AG08396 (cell line): ENCODE measurements around the gene DYNC1H1.
A peak's percentile ranks its signal among the peaks of the same experiment; 100 is the strongest.
"Not testable (repeated sequence)": the region's sequence is repeated elsewhere in the genome, so short reads cannot be mapped to it uniquely, and the experiment has no call there.

Experiments used
- DNase-seq: peaks from one replicate; pipeline ENCODE4 v3.0.0; 2012; ENCODE audit warnings: low spot score, mixed read lengths

DYNC1H1 gene

DNA sequence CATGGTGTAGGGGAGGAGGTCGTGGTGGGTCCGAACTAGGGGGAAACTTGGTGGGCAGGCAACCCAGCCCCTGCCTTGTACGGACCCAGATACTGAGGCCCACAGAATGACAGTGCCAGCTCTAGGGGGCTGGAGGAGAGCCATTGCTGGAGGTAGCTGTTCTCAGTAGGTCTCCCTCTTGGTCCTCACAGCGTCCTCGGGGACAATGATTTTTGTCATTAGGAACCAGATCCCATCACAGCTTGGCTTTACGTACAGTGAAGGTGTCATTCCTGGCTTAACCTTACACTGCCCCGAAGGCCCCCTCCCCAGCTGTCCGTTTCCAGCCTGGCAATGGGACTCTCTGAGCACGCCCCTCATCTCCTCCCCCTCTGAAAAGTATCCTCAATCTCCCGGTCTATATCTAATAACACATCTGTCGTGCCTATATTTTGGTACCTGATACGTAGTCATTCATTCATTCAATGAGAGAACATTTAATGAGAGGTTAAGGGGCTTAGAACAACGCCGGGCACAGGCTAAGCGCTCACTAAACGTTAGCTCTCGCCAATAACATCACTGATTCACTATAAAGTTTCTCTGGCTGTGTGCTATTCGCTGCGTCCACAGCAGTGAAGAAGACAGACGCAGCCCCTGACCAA lies 597 bp upstream of the DYNC1H1 start:
- DNase-seq: no peak

DNA sequence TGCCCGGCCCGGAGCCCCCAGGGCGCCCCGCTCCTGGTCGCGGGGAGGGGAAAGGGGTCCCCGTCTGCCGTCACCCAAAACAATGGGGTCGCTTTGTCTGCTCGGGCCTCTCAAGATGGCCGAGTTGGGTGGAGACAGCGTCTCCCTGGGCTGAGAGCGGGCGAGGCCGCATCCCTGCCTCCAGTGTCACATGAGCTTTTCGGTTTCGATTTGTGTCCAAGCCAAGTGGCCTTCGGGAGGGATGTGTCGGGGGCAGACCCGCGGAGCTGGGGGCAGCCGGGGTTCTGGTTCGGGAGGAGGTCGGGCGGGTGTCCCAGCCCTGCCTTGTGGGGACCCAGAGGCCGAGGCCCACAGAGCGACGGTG lies 790 bp downstream of the DYNC1H1 start:
- DNase-seq: peak; percentile 69

- DNase-seq: no peak
These were observed 1.7 kb downstream of the DYNC1H1 start for GRCh38 chr14:101965770-101966722.

- no peak for DNase-seq
These were observed 2.4 kb downstream of the DYNC1H1 start for GRCh38 chr14:101966742-101967141.

DNA sequence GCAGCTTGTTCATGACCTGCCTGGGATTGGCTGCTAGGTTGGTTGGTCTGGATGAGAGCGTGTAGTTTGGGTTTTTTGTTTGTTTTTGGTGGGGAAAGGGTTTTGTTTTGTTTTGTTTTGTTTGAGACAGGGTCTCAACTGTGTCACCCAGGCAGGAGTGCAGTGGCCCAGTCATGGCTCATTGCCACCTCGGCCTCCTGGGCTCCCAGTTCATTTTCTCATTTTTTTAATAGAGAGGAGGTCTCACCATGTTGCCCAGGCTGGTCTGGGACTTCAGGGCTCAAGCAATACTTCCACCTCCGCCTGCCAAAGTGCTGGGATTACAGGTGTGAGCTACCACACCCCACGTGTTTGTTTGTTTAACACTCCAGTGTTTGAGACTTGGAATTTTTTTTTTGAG lies 3.8 kb downstream of the DYNC1H1 start:
- no peak for DNase-seq

DNA sequence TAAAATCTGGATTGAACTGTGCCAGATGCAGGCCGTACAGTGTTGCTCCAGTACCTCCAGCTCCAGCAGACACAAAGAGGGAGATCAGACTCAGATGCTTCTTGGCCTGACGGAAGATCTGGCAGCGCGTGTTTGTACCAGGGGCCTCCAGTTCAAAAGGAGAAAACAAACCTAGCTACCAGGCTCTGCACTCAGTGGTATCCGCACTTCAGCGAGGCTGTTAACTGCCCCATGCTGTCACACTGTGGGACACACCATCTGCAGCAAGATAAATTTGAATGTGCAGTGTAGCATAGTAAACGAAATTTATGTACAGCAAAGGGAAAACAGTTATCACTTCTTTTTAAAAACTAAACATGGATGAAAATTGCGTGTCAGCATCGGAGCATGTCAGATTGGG lies 5.1 kb downstream of the DYNC1H1 start:
- no peak for DNase-seq

- no peak for DNase-seq
These were observed 6.5 kb downstream of the DYNC1H1 start for GRCh38 chr14:101970830-101971400.

DNA sequence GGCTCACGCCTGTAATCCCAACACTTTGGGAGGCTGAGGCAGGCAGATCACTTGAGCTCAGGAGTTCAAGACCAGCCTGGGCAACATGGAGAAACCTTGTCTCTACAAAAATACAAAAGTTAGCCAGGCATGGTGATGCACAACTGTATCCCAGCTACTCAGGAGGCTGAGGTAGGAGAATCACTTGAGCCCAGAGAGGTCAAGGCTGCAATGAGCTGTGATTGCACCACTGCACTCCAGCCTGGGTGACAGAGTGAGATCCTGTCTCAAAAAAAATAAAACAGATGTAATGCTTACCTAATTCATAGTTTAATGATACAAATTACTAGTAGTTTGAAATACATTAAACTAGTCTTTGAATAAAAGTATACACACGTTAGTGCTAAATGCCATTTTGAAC lies 7.1 kb downstream of the DYNC1H1 start:
- DNase-seq: not testable (repeated sequence)

DNA sequence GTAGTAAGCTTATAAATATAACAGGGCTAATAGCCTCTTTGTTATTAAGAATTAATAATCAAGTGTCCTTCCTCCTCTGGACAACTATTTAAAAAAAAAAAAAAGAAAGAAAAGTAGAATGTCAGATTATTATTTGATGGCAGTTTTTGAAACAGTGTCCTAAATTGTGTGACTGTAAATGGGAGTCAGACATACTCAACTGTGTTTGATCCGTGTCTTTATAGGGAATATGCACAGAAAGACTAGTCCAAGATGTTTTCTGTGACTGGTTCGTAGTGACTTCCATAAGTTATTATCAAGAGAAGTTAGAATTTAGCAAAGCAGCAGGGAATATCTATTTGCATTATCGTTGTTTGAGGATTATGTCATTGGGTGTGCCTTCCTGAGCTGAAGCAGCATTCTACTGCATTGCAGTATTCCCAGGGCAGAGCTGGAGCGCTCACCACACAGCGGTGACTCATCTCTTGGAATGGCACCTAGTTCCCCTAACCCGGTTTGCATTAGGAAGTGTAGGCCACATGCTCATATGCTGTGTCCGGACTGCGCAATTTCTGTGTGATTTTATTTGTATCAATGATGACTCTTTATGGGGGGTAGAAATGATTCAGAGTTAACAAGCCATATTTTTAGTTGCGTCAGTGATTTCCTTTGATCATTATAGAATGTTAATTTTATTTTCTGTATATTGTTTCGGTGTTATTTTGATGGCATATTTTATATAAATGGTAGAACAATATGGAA lies 7.9 kb downstream of the DYNC1H1 start:
- peak; percentile 88 for DNase-seq

GRCh38 chr14:101973356-101973755 lies 9.0 kb downstream of the DYNC1H1 start:
- DNase-seq: no peak

DNA sequence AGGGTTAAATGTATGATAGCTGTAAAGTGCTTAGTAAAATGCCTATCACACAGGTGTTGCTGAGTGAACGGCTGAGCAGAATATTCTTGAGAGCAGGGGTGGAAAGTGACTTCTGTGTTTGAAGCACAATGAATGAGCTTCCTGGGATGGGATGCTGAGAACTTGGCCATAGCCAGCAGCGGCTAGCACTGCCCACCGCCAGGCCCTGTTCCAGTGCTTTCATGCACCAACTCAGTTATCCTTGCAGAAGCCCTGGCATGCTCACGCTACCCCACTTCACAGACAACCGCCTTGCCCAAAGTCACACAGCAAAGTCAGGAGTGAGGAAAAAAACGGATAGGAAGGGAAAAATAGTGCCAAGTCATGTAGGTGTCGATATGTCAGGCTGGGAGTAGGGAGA lies 10.9 kb downstream of the DYNC1H1 start:
- DNase-seq: no peak

GRCh38 chr14:101977311-101978071 lies 13.1 kb downstream of the DYNC1H1 start:
- no peak for DNase-seq

DNA sequence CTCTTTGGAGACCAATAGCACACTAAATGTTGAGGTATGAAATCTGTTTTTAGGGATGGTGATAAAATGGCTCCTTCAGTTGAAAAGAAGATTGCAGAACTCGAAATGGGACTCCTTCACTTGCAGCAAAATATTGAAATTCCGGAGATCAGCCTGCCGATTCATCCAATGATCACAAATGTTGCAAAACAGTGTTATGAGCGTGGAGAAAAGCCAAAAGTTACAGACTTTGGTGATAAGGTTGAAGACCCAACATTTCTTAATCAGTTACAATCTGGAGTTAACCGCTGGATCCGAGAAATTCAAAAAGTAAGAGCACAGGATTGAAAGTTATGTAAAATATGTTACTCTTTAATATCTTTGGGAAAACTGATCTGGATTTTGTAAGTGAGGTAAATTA lies 15.3 kb downstream of the DYNC1H1 start:
- no peak for DNase-seq

DNA sequence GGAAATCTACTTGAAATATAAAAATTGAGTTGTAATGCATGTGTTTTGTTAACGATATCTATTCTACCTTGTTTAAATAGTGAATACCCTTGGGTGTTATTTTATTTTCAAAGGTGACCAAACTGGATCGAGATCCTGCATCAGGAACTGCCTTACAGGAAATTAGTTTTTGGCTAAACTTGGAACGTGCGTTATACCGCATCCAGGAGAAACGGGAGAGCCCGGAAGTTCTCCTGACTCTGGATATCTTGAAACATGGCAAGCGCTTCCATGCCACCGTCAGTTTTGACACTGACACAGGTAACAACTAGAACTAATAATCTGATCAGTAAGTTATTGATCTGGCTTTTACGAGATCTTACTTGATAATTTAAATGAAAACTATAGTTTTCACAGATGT lies 15.9 kb downstream of the DYNC1H1 start:
- DNase-seq: no peak

DNA sequence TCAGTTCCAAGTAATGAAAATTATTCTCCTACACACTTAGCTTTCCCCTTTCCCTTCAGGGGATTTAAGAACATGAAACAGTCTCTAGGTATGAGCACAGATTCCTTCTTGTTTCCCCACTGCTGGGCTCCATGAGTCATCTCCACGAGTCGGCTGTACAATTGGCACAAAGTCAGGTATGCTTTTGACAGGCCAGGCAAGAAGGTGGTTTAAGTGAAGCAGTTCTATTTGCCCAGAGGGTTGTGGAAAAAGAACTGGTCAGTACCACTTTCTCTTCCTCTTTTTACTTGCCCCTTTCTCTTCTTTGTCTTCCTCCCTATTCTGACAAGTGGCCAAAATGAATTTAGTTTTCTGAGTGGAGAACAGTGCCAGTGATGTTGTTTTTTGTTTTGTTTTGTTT lies 16.3 kb downstream of the DYNC1H1 start:
- peak; percentile 86 for DNase-seq

DNA sequence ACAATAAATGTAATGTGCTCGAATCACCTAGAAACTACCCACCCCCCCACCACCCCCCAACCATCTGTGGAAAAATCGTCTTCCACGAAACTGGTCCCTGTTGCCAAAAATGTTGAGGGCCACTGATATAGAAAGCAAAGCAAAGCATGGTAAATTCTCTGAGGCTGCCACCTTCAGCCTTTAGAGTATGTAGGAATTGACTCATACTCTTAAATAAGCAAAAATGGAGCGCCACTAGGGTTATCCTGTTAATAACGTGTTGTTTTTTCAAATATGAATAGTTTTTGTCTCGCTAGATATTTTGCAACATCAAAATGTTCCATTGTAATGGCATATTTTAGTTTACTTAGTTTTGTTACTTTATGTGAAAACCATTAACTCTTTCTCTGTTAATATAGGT lies 18.2 kb downstream of the DYNC1H1 start:
- DNase-seq: no peak

GRCh38 chr14:101984831-101985230 lies 20.5 kb downstream of the DYNC1H1 start:
- DNase-seq: not testable (repeated sequence)

GRCh38 chr14:101985957-101986356 lies 21.6 kb downstream of the DYNC1H1 start:
- DNase-seq: no peak

DNA sequence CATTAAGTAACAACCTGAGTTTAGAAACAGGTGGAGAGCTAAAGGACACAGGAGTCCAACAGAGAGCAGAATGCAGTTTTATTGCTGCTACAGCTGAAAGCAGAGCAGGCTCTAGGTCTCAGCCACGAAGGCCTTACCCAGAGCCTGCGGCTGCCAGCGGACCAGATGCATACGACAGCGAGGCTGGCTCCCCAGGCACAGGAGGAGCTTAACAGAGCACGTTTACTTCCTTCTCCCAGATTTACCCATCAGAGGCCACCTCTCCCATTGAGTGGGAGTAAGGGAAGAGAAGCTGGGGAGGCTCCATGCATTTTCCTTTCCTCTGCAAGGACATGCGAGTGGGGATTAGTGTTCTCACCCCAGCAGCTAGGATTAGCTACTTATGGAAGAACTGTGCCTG lies 22.6 kb downstream of the DYNC1H1 start:
- DNase-seq: no peak

DNA sequence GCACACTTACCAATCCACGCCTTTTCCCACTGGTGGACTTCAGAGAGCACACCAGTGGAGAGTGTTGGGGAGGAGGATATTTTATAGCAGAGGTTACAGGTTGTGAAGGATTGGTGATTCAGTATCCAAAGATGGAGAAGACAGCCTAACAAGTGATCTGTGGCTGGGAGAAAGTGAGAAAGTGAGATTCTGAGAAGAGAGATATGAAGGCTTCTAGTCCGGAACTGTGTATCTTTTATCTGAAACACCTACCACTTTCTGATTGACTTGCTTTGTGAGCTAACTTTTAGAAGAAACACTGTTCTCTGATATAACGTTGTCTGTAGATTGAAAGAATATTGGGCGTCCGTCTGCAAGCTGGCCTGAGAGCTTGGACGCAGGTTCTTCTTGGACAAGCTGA lies 24.0 kb downstream of the DYNC1H1 start:
- DNase-seq: no peak

DNA sequence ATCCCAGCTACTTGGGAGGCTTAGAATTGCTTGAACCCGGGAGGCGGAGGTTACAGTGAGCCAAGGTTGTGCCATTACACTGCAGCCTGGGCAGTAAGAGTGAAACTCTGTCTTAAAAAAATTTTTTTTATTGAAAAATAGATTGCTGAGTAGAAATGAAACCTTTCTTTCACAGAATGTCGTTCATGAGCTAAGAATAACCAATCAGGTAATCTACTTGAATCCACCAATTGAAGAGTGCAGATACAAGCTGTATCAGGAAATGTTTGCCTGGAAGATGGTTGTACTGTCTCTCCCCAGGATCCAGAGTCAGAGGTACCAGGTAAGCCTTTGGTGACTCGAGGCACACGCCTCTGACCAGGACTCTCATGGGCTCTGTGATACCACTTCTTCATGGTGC lies 27.0 kb downstream of the DYNC1H1 start:
- DNase-seq: no peak

- DNase-seq: no peak
These were observed 28.3 kb downstream of the DYNC1H1 start for GRCh38 chr14:101992708-101993107.
